Natural killer cell (primary cell): ENCODE data around the gene FBH1. TPM values are rescaled to one million over a fixed set of nuclear protein-coding genes. Genes with fewer than 3 reads are reported as not detected.

Experiments
- ATAC-seq, 3 donors: fragments of 150-1000 bp in 2 of 3; fragments of 200-7000 bp in 1 of 3; cut with Tn5 transposase; 1 replicate in 1 of 3; 2 replicates in 2 of 3; pipeline ENCODE4 v1.10.0; 2021; ENCODE audit warnings: mild to moderate bottlenecking in 2 of 3, moderate library complexity in 2 of 3
- DNase-seq, 2 donors: peaks; one replicate each; pipeline versions ENCODE4 v3.0.0 to v3.0.0-alpha.2; 2013 to 2021; ENCODE audit warnings: mixed read lengths in 1 of 2
- H3K27ac ChIP-seq: one replicate; pipeline ENCODE4 v1.5.1; 2013; ENCODE audit warnings: mild to moderate bottlenecking, low read length
- H3K27me3 ChIP-seq: one replicate; pipeline ENCODE4 v1.6.1; 2013; ENCODE audit warnings: low read length; ENCODE audit not compliant: control insufficient read depth, insufficient read depth
- H3K36me3 ChIP-seq: one replicate; pipeline ENCODE4 v1.6.1; 2013; ENCODE audit warnings: low read length; ENCODE audit not compliant: control insufficient read depth, insufficient read depth
- H3K4me1 ChIP-seq: one replicate; pipeline ENCODE4 v1.6.1; 2013; ENCODE audit warnings: low read length; ENCODE audit not compliant: control insufficient read depth, insufficient read depth
- H3K4me3 ChIP-seq: one replicate; pipeline ENCODE4 v1.5.1; 2013; ENCODE audit warnings: low read length
- H3K9me3 ChIP-seq: one replicate; pipeline ENCODE4 v1.6.1; 2013; ENCODE audit warnings: low read length; ENCODE audit not compliant: control insufficient read depth, insufficient read depth
- H3K27ac Mint-ChIP-seq, 2 donors: one replicate each; pipeline ENCODE4 v1.8.0; 2022; ENCODE audit warnings: mild to moderate bottlenecking in 2 of 2, mixed read lengths in 2 of 2, moderate library complexity in 1 of 2
- H3K27me3 Mint-ChIP-seq, 2 donors: one replicate each; pipeline ENCODE4 v1.8.0; 2022; ENCODE audit warnings: low read depth in 2 of 2, mixed read lengths in 2 of 2
- H3K36me3 Mint-ChIP-seq: one replicate; pipeline ENCODE4 v1.8.0; 2022; ENCODE audit warnings: mixed read lengths
- H3K4me1 Mint-ChIP-seq, 2 donors: one replicate each; pipeline ENCODE4 v1.8.0; 2022; ENCODE audit warnings: mixed read lengths in 2 of 2
- H3K4me3 Mint-ChIP-seq: one replicate; pipeline ENCODE4 v1.8.0; 2022; ENCODE audit warnings: mild to moderate bottlenecking, moderate library complexity, mixed read lengths
- H3K9me3 Mint-ChIP-seq, 2 donors: one replicate each; pipeline ENCODE4 v1.8.0; 2022; ENCODE audit warnings: mixed read lengths in 2 of 2
- WGBS: methylation state at CpG from one replicate; pipeline ENCODE4 v1.1.7; 2013; ENCODE audit warnings: missing lambda C conversion rate; ENCODE audit not compliant: insufficient coverage; 5-methylcytosine and 5-hydroxymethylcytosine counted together
- intact Hi-C: fragments of 100-400 bp; cut with micrococcal nuclease; formaldehyde crosslinking; loops from one replicate; pipeline ENCODE4 v1.14.2; 2022
- total RNA-seq, 4 donors: library from RNA; stranded (reverse); fragments of 120-200 nt in 1 of 4; gene quantifications; one replicate each; pipeline versions ENCODE4 v1.2.3 to v1.2.4, GENCODE V29; 2013 to 2022
- TF ChIP-seq, protein P1 (sequence below): fragments of 200-600 bp; IDR thresholded peaks from one replicate; pipeline ENCODE4 v1.8.0; 2022; ENCODE audit warnings: antibody characterized with exemption

The FBH1 gene
- total RNA-seq, 3 donors from 2014 or later (not counting 1 experiment from before 2014, with no cell fraction given) = 49.3 to 64.9 (median 62.7) TPM

DNA sequence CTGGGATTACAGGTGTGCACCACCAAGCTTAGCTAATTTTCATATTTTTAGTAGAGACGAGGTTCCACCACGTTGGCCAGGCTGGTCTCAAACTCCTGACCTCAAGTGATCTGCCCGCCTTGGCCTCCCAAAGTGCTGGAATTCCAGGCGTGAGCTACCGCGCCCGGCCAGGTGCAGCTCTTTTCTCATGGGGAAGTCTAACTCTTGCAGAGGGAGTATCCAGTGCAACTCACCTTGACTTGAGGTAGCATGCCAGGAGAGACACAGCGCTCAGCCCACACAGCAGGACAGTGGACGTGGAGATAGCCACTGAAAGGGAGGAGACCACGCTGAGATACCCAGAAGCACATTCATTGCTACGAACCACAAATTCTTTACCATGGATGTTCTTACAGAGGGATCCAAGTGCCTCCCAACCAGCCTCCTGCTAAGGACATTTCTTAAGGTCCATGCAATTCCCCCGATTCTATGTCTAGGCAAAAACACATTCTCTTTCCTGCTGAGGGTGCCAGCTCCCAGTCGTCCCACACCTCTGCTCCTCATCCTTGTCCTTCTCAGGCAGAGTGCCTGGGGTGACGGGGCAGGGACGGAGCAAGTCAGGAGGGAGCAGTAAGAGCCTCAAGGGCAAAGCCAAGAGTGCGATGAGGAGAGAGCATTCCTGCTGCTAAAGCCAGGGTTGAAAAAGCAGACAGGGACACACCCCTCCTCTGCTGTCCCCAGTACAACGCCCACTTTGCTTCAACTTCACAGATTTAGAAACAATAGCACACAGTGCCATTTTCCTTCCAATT is 66.3 kb downstream of the FBH1 start:
- no peak for DNase-seq
- Histone ChIP-seq H3K36me3 (peaks cover 28% of the 10 kb centered on the region), H3K9me3 (no peaks in the 10 kb centered on the region), H3K27me3 (no peaks in the 10 kb centered on the region), H3K27ac (no peak overlapping the region), H3K4me3 (no peak overlapping the region), H3K4me1 (no peaks in the 10 kb centered on the region)
- Mint-ChIP-seq H3K4me3 (no peak overlapping the region), H3K4me1 (no peaks in the 10 kb centered on the region), H3K27me3 (no peaks in the 10 kb centered on the region), H3K36me3 (no peaks in the 10 kb centered on the region), H3K9me3 (no peaks in the 10 kb centered on the region), H3K27ac (no peak overlapping the region)
- intact Hi-C loops = no loop called here
- 96% methylated on average over 17 of the region's 17 CpGs for WGBS
- ATAC-seq = no peak
- TF ChIP-seq, protein P1, sequence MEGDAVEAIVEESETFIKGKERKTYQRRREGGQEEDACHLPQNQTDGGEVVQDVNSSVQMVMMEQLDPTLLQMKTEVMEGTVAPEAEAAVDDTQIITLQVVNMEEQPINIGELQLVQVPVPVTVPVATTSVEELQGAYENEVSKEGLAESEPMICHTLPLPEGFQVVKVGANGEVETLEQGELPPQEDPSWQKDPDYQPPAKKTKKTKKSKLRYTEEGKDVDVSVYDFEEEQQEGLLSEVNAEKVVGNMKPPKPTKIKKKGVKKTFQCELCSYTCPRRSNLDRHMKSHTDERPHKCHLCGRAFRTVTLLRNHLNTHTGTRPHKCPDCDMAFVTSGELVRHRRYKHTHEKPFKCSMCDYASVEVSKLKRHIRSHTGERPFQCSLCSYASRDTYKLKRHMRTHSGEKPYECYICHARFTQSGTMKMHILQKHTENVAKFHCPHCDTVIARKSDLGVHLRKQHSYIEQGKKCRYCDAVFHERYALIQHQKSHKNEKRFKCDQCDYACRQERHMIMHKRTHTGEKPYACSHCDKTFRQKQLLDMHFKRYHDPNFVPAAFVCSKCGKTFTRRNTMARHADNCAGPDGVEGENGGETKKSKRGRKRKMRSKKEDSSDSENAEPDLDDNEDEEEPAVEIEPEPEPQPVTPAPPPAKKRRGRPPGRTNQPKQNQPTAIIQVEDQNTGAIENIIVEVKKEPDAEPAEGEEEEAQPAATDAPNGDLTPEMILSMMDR = no peak

DNA sequence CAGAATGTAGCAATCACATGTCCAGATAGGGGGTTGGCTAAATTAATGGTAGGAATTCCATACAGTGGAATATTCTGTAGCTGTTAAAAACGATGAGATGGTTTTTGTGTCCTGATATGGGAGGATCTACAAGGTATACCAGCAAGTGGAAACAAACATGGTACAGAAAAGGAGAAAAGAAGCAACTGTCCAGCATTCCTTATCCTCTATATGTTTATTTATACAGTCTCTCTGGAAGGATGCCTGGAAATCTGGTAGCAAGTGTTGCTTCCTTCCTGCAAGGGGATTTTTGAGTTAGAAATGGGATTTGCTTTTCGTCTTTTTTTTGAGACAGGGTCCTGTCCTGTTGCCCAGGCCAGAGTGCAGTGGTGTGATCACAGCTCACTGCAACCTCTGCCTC is 68.0 kb downstream of the FBH1 start:
- Mint-ChIP-seq H3K36me3 (no peaks in the 10 kb centered on the region), H3K4me3 (no peak overlapping the region), H3K27ac (no peak overlapping the region), H3K9me3 (no peaks in the 10 kb centered on the region), H3K27me3 (no peaks in the 10 kb centered on the region), H3K4me1 (no peaks in the 10 kb centered on the region)
- Histone ChIP-seq H3K4me3 (no peak overlapping the region), H3K27me3 (no peaks in the 10 kb centered on the region), H3K27ac (no peak overlapping the region), H3K4me1 (no peaks in the 10 kb centered on the region), H3K36me3 (peaks cover 29% of the 10 kb centered on the region), H3K9me3 (no peaks in the 10 kb centered on the region)
- intact Hi-C loops = no loop called here
- 100% methylated on average over 1 of the region's 2 CpGs for WGBS
- DNase-seq = no peak
- no peak for ATAC-seq
- TF ChIP-seq, protein P1 = no peak

DNA sequence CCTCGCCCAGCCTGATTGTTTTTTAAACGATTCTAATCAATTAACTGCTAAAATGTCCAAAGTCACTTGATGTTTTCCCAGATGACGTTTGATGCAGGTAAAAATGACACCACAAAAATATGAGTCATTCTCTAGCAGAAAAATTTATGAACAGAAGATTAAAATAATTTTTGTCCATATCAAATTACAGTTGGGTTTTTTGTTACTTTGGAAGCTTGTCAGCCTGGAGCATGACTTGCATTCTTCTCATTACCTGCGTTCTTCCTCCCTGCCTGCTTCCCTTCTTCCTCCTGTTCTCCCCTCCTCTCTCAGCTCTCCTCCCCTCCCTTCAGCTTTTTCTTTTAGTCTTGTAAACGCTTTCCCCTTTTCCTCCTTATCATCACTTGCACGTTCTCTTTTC is 68.6 kb downstream of the FBH1 start:
- H3K27ac Mint-ChIP-seq = no peak overlapping the region
- TF ChIP-seq, protein P1 = no peak

DNA sequence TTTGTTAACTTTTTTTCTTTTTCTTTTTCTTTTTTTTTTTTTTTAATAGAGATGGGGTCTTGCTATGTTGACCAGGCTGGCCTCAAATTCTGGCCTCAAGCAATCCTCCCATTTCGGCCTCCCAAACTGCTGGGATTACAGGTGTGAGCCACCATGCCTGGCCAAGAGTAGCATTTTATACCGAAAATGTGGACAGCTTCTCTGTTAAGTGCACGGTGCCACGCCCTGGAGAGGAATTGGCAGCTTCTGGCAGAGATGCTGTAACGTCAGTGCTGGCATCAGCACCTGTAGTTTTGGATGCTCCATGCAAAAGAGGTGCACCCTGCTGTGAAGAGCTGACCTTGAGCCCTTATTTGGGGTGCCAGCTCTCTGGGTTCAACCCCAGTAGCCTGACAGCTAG is 69.1 kb downstream of the FBH1 start:
- Mint-ChIP-seq H3K9me3 (no peaks in the 10 kb centered on the region), H3K4me1 (no peaks in the 10 kb centered on the region), H3K27me3 (no peaks in the 10 kb centered on the region), H3K27ac (no peak overlapping the region), H3K4me3 (no peak overlapping the region), H3K36me3 (no peaks in the 10 kb centered on the region)
- H3K27me3 ChIP-seq = no peaks in the 10 kb centered on the region
- intact Hi-C loops = no loop called here
- TF ChIP-seq, protein P1 = no peak
- ATAC-seq = no peak
- no peak for DNase-seq
- H3K36me3 ChIP-seq = peaks cover 30% of the 10 kb centered on the region
- 97% methylated on average over 5 of the region's 5 CpGs for WGBS
- no peaks in the 10 kb centered on the region for H3K4me1 ChIP-seq
- no peak overlapping the region for H3K4me3 ChIP-seq
- no peak overlapping the region for H3K27ac ChIP-seq
- no peaks in the 10 kb centered on the region for H3K9me3 ChIP-seq

More for the DNA sequence above, 68.6 kb downstream of the FBH1 start:
- Histone ChIP-seq H3K9me3 (no peaks in the 10 kb centered on the region), H3K4me3 (no peak overlapping the region), H3K4me1 (no peaks in the 10 kb centered on the region), H3K36me3 (peaks cover 30% of the 10 kb centered on the region), H3K27me3 (no peaks in the 10 kb centered on the region), H3K27ac (no peak overlapping the region)
- DNase-seq (no peak), ATAC-seq (no peak)
- intact Hi-C loops = no loop called here
- Mint-ChIP-seq H3K36me3 (no peaks in the 10 kb centered on the region), H3K4me1 (no peaks in the 10 kb centered on the region), H3K4me3 (no peak overlapping the region), H3K27me3 (no peaks in the 10 kb centered on the region), H3K9me3 (no peaks in the 10 kb centered on the region)
- WGBS = 89% methylated on average over 4 of the region's 6 CpGs
